Endothelial cell of umbilical vein (primary cell): ENCODE measurements around the gene RBL1. TPM values are rescaled to one million over a fixed set of nuclear protein-coding genes. Genes with fewer than 3 reads are reported as not detected.
"Not testable (repeated sequence)": the region's sequence is repeated elsewhere in the genome, so short reads cannot be mapped to it uniquely, and the experiment has no call there.

Experiments used
- BruUV-seq: library from RNA; stranded (reverse); fragments of 400-500 nt; replicated peaks from 2 replicates; lab custom pipeline; 2021; lab: Mats Ljungman, UMichigan
- CTCF ChIA-PET: fragments of 300-600, 350-600 bp; sonication (Branson Sonifier 250); formaldehyde crosslinking; loops from one replicate; lab custom pipeline; 2021; ENCODE audit warnings: antibody characterized with exemption, inconsistent platforms; lab: Charles Lee
- POLR2A ChIA-PET: fragments of 300-600, 350-600 bp; sonication (Branson Sonifier 250); formaldehyde crosslinking; loops from one replicate; lab custom pipeline; 2021; ENCODE audit warnings: antibody characterized with exemption, inconsistent platforms; lab: Charles Lee
- DNase-seq: peaks from one replicate; pipeline ENCODE4 v3.0.0-alpha.2; 2011; ENCODE audit warnings: low read depth, low spot score
- FAIRE-seq: peaks from 2 replicates; lab custom pipeline; 2011; peaks lifted over from hg19 to GRCh38; lab: Jason Lieb, UNC
- H2AFZ ChIP-seq: 2 replicates; pipeline ENCODE4 v1.6.0; 2012; ENCODE audit warnings: low read depth, low read length, control low read depth, inconsistent platforms
- H3K27ac ChIP-seq: 2 replicates; pipeline ENCODE4 v1.5.1; 2011; ENCODE audit warnings: low read depth, mild to moderate bottlenecking, control low read depth, low read length, moderate library complexity; ENCODE audit not compliant: insufficient read depth
- H3K27me3 ChIP-seq, 2 experiments: 2 replicates each; pipeline versions ENCODE4 v1.6.0 to v1.6.1; 2011; ENCODE audit warnings: low read length in 2 of 2, mixed read lengths in 1 of 2; ENCODE audit not compliant: control insufficient read depth in 2 of 2, insufficient read depth in 2 of 2
- H3K36me3 ChIP-seq, 2 experiments: 2 replicates in 1 of 2; 3 replicates in 1 of 2; pipeline ENCODE4 v1.5.1; 2011; ENCODE audit warnings: low read length in 2 of 2, mild to moderate bottlenecking in 1 of 2, moderate library complexity in 1 of 2; ENCODE audit not compliant: control insufficient read depth in 2 of 2, insufficient read depth in 2 of 2; ENCODE audit errors: extremely low read depth in 1 of 2
- H3K4me1 ChIP-seq: 3 replicates; pipeline ENCODE4 v1.5.1; 2011; ENCODE audit warnings: mild to moderate bottlenecking, low read length; ENCODE audit not compliant: control insufficient read depth, insufficient read depth; ENCODE audit errors: extremely low read depth
- H3K4me2 ChIP-seq: 2 replicates; pipeline ENCODE4 v1.6.1; 2011; ENCODE audit warnings: low read length, control low read depth, mixed read lengths; ENCODE audit not compliant: insufficient read depth
- H3K4me3 ChIP-seq, 3 experiments: fragments of 200-600 bp in 1 of 3; sonication (generic), shearing (Covaris generic) in 1 of 3; replicated peaks in 1 of 3; 2 replicates each; pipeline ENCODE4 v1.5.1; 2011 to 2016; ENCODE audit warnings: control low read depth in 3 of 3, low read length in 3 of 3, mild to moderate bottlenecking in 2 of 3, inconsistent platforms in 1 of 3, low read depth in 1 of 3, moderate library complexity in 1 of 3; ENCODE audit not compliant: insufficient read depth in 1 of 3
- H3K79me2 ChIP-seq: 2 replicates; pipeline ENCODE4 v1.6.0; 2012; ENCODE audit warnings: low read length, inconsistent platforms; ENCODE audit not compliant: control insufficient read depth, insufficient read depth
- H3K9ac ChIP-seq: replicated peaks from 2 replicates; pipeline ENCODE3; 2011; ENCODE audit warnings: low read length, control low read depth; ENCODE audit not compliant: insufficient read depth; ENCODE audit errors: extremely low read depth
- H3K9me1 ChIP-seq: replicated peaks from 3 replicates; pipeline ENCODE4 v1.6.0; 2011; ENCODE audit warnings: mild to moderate bottlenecking, low read length; ENCODE audit not compliant: control insufficient read depth, insufficient read depth; ENCODE audit errors: extremely low read depth
- H3K9me3 ChIP-seq: replicated peaks from 2 replicates; pipeline ENCODE4 v1.5.1; 2012; ENCODE audit warnings: low read length, inconsistent platforms; ENCODE audit not compliant: control insufficient read depth, insufficient read depth
- H4K20me1 ChIP-seq: replicated peaks from 2 replicates; pipeline ENCODE3; 2011; ENCODE audit warnings: mild to moderate bottlenecking, low read length; ENCODE audit not compliant: control insufficient read depth, insufficient read depth; ENCODE audit errors: extremely low read depth
- JUN ChIP-seq: IDR thresholded peaks from 2 replicates; pipeline ENCODE4 v1.6.1; 2011; ENCODE audit warnings: borderline replicate concordance, low read depth; ENCODE audit not compliant: insufficient read length, insufficient read depth
- dilution Hi-C: fragments of 300-500 bp; cut with MboI; formaldehyde crosslinking; loops from one replicate; pipeline ENCODE4 v1.15.0; 2019; ENCODE audit warnings: low sequenced_read_pairs; ENCODE audit not compliant: extremely low pct_ligation_motif_present
- intact Hi-C: fragments of 100-400 bp; cut with micrococcal nuclease; formaldehyde crosslinking; loops from one replicate; pipeline ENCODE4 v1.10.0; 2022
- polyA plus RNA-seq, 4 experiments: library from polyadenylated mRNA; depleted of rRNA in 3 of 4; stranded (reverse) in 3 of 4; unstranded in 1 of 4; fragments of >200 nt; gene quantifications; 2 replicates each; pipeline versions ENCODE4 v1.2.1 to v1.2.3, GENCODE V29; 2011 to 2012; ENCODE audit warnings: missing spikeins in 1 of 4
- total RNA-seq: library from RNA; stranded (reverse); gene quantifications from 2 replicates; pipeline ENCODE4 v1.2.3, GENCODE V29; 2021
- TF ChIP-seq, protein P1 (sequence below), 2 donors: IDR thresholded peaks; 1 replicate in 1 of 2; 2 replicates in 1 of 2; pipeline ENCODE4 v1.5.1; 2011; ENCODE audit warnings: low read length in 2 of 2, mild to moderate bottlenecking in 2 of 2, moderate library complexity in 2 of 2, control low read depth in 1 of 2, inconsistent platforms in 1 of 2, low read depth in 1 of 2; ENCODE audit not compliant: insufficient read depth in 1 of 2; ENCODE audit errors: extremely low read depth in 1 of 2

RBL1 gene
- total and polyA plus RNA-seq, 2 donors (not counting 3 experiments of a cell fraction or from before 2014, with no cell fraction given) = 3.1 to 20.1 TPM

DNA sequence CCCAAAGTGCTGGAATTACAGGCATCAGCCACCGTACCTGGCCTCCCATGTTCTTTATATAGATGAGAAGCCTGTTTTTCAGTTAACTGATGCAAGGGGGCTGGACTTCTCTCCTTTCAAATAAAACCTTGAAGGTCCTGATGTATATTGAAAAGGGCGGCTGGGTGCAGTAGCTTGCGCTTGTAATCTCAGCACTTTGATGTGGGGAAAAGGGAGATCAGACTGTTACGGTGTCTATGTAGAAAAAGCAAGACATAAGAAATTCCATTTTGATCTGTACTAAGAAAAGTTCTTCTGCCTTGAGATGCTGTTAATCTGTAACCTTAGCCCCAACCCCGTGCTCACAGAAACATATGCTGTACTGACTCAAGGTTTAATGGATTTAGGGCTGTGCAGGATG, 128.2 kb downstream of the RBL1 start:
- Histone ChIP-seq H3K4me3 (no peak overlapping the region), H3K4me1 (no peaks in the 10 kb centered on the region), H3K4me2 (no peak overlapping the region), H3K9me1 (no peaks in the 10 kb centered on the region), H3K27me3 (no peaks in the 10 kb centered on the region), H4K20me1 (no peaks in the 10 kb centered on the region), H3K27ac (no peak overlapping the region), H3K79me2 (no peaks in the 10 kb centered on the region), H2AFZ (no peak overlapping the region), H3K36me3 (no peaks in the 10 kb centered on the region), H3K9me3 (no peaks in the 10 kb centered on the region), H3K9ac (no peak overlapping the region)
- POLR2A ChIA-PET = no interaction called here
- BruUV-seq = no TSS peak
- TF ChIP-seq, protein P1, sequence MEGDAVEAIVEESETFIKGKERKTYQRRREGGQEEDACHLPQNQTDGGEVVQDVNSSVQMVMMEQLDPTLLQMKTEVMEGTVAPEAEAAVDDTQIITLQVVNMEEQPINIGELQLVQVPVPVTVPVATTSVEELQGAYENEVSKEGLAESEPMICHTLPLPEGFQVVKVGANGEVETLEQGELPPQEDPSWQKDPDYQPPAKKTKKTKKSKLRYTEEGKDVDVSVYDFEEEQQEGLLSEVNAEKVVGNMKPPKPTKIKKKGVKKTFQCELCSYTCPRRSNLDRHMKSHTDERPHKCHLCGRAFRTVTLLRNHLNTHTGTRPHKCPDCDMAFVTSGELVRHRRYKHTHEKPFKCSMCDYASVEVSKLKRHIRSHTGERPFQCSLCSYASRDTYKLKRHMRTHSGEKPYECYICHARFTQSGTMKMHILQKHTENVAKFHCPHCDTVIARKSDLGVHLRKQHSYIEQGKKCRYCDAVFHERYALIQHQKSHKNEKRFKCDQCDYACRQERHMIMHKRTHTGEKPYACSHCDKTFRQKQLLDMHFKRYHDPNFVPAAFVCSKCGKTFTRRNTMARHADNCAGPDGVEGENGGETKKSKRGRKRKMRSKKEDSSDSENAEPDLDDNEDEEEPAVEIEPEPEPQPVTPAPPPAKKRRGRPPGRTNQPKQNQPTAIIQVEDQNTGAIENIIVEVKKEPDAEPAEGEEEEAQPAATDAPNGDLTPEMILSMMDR (IDR thresholded peaks at IDR 0.05; ENCODE audit: extremely low read depth in 1 of 2, insufficient read depth in 1 of 2, low read depth in 1 of 2, low read length in 2 of 2) = no peak
- TF ChIP-seq JUN = no peak
- dilution Hi-C loops (no loop called here), intact Hi-C loops (no loop called here)
- CTCF ChIA-PET = no interaction called here
- FAIRE-seq = no peak
- DNase-seq = no peak

DNA sequence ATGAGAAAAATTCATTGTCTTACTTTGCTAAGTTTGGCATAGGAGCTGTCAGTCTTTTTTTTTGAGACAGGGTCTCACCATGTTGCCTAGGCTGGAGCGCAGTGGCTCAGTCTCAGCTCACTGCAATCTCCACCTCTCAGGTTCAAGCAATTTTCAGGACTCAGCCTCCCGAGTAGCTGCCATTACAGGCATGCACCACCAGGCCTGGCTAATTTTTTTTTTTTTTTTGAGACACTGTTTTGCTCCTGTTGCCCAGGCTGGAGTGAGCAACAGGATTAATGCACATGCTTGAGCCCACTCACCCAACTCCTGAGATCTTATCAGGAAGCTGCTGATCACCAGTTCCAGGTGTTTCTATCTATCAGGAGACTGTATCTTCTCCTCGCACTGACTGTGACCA, 128.8 kb downstream of the RBL1 start:
- H3K79me2 ChIP-seq, H3K27ac ChIP-seq, POLR2A ChIA-PET, H3K4me2 ChIP-seq, H2AFZ ChIP-seq, H3K9ac ChIP-seq, FAIRE-seq, H3K27me3 ChIP-seq, H3K9me3 ChIP-seq, H3K9me1 ChIP-seq, dilution Hi-C loops, H3K36me3 ChIP-seq, H3K4me3 ChIP-seq, CTCF ChIA-PET, DNase-seq, H3K4me1 ChIP-seq, intact Hi-C loops, H4K20me1 ChIP-seq, BruUV-seq: not testable (repeated sequence)

DNA sequence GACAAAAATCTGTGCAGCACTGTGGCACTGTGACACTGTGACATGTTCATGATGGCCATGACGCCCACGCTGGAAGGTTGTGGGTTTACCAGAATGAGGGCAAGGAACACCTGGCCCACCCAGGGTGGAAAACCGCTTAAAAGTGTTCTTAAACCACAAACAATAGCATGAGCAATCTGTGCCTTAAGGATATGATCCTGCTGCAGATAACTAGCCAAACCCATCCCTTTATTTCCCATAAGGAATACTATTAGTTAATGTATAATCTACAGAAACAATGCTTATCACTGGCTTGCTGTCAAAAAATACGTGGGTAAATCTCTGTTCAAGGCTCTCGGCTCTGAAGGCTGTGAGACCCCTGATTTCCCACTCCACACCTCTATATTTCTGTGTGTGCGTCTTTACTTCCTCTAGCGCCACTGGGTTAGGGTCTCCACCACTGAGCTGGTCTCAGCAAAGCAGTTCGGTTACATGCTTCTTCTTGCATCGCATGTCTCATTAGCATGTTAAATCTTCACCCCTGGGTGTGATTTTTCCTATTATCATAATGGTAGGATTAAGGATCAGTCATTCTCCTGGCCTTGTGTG, 133.3 kb downstream of the RBL1 start:
- H3K9me1 ChIP-seq, H3K9ac ChIP-seq, H3K4me2 ChIP-seq, H3K4me3 ChIP-seq, FAIRE-seq, H3K4me1 ChIP-seq, H3K9me3 ChIP-seq, H3K27me3 ChIP-seq, H4K20me1 ChIP-seq, H3K36me3 ChIP-seq, DNase-seq, BruUV-seq, POLR2A ChIA-PET, CTCF ChIA-PET, intact Hi-C loops, H2AFZ ChIP-seq, dilution Hi-C loops, H3K79me2 ChIP-seq, H3K27ac ChIP-seq: not testable (repeated sequence)
